DND-41 (cell line): ENCODE data around the gene ZBTB39.
"Not testable (repeated sequence)": the region's sequence is repeated elsewhere in the genome, so short reads cannot be mapped to it uniquely, and the experiment has no call there.

Experiments
- CTCF ChIP-seq: IDR thresholded peaks from 2 replicates; pipeline ENCODE4 v1.5.1; 2012; ENCODE audit warnings: borderline replicate concordance, low read length, moderate library complexity, mild to moderate bottlenecking; ENCODE audit not compliant: poor library complexity, severe bottlenecking; ENCODE audit errors: extremely low read depth
- EZH2 ChIP-seq: IDR thresholded peaks from 3 replicates; pipeline ENCODE4 v1.6.1; 2012; ENCODE audit warnings: borderline replicate concordance, low read depth, mild to moderate bottlenecking, moderate library complexity, low read length, inconsistent platforms; ENCODE audit not compliant: severe bottlenecking

DNA sequence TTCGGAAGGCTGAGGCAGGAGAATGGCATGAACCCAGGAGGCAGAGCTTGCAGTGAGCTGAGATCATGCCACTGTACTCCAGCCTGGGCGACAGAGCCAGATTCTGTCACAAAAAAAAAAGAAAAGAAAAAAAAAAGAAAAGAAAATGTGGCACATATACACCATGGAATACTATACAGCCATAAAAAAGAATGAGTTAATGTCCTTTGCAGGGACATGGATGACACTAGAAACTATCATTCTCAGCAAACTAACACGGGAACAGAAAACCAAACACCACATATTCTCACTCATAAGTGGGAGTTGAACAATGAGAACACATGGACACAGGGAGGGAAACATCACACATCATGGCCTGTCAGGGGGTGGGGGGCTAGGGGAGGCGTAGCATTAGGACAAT is 29.0 kb downstream of the ZBTB39 start:
- TF ChIP-seq CTCF, EZH2: not testable (repeated sequence)
